ENCODE measurements around the gene PNMA1.
A peak's percentile ranks its signal among the peaks of the same experiment; 100 is the strongest.

PNMA1 gene

DNA sequence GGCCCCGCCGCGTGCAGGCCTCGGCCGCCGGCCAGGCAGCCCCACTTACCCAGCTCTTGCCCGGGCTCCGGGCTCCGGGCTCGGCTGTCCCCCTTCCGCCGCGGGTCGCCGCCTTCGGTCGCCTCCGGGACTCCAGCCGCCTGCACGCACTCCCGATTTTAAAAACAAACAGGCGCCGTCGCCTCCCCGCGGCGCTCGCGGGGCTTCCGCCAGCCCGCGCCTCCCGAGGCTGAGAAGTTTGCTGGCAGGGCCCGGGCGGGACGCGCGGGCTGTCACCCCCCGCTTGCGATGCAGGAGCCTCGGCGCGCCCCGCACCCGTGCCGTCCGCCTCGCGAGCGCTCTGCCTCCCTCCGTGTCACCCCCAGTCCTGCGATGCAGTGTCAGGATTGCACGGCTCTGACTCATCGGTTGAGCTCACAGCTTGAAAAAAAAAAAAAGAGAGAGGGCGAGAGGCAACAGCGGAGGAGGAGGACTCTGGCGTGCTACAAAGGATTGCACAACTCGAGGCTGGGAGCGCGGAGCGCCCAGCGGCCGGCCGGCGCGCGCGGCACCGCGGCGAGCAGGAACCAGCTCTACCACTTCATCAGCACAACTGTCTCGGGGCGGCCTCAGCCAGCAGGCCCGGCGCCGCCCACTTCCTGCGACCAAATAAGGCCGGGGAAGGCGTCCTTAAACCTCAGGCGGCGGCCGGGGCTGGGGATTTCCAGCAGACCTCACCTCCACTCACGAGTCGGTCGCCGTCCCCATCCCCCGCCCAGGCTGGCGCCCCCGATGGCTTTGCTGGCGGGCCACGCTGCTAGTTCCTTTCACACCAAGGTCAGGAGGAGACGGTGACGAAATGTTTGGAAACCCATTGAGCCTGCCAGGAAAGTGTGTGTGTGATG, 45.8 kb upstream of the PNMA1 start:
- TF ChIP-seq, protein P1, sequence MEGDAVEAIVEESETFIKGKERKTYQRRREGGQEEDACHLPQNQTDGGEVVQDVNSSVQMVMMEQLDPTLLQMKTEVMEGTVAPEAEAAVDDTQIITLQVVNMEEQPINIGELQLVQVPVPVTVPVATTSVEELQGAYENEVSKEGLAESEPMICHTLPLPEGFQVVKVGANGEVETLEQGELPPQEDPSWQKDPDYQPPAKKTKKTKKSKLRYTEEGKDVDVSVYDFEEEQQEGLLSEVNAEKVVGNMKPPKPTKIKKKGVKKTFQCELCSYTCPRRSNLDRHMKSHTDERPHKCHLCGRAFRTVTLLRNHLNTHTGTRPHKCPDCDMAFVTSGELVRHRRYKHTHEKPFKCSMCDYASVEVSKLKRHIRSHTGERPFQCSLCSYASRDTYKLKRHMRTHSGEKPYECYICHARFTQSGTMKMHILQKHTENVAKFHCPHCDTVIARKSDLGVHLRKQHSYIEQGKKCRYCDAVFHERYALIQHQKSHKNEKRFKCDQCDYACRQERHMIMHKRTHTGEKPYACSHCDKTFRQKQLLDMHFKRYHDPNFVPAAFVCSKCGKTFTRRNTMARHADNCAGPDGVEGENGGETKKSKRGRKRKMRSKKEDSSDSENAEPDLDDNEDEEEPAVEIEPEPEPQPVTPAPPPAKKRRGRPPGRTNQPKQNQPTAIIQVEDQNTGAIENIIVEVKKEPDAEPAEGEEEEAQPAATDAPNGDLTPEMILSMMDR (IDR thresholded peaks at IDR 0.05; ENCODE audit: extremely low read depth, missing control alignments): no peak
- peak; percentile 94 for DNase-seq (ENCODE audit: low spot score)

DNA sequence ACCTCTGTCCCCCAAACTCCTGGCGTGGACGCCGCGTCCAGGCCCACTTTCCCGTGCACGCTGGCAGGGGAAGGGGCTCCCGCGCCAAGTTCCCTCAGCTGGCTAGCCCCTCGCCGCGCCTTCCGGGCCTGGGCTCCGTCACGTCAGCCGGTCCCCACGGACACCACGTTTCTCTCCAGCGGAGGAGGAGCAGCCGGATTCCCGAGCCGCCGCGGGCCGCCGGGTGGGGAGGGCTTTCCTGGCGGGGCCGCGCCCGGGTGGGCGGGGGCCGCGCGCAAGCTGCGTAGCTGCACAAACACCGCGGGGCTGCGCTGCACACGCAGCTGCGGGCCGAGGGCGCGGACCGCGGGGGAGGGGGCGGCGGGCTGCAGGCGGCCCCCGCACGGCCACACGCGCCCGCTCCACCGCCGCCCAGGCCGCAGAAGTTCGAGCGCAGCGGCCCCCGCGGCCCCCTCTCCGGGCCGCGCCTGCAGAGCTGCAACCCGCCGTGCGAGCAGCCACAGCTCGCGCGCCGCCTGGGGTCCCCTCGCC, 45.1 kb upstream of the PNMA1 start:
- peak; percentile 73 for DNase-seq (ENCODE audit: low spot score)
- TF ChIP-seq, protein P1 (IDR thresholded peaks at IDR 0.05; ENCODE audit: extremely low read depth, missing control alignments): no peak

DNA sequence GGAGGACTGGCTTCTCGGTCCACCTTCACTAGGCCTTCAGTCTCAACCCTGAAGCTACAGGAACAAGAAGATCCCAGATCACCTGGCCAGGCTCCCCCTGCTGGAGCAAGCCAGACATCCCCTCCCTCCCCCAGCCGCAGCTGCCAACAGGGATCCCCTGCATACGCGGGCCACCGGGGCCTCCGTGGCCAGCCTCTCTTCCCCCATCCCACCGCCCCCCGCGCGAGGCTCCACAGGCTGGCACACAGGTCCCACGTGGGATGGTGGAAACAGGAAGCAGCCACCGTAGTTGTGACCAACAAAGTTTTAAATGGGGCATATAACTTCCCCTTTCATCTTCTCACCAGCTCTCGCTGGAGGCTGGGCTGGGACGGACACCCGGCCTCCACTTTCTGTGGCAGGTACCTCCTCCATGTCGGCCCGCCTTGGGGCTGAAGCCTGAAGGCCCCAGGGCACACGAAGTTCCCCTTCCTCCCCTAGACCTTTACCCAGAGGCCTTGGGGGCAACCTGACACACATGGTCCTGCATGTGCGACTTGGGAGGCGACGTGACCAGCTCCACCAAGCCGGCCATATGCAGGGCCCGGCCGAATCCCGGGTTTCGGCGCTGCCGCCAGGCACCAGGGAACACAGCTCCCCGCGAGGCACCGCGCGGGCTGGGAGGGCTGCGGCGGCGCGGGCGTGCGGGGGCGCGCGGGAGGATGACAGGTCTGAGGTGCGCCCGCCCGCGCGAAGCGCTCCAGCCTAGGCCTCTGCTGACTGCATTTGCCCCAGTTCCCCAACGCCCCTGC, 44.4 kb upstream of the PNMA1 start:
- TF ChIP-seq, protein P1 (IDR thresholded peaks at IDR 0.05; ENCODE audit: extremely low read depth, missing control alignments): peak; percentile 56
- peak; percentile 78 for DNase-seq (ENCODE audit: low spot score)

DNA sequence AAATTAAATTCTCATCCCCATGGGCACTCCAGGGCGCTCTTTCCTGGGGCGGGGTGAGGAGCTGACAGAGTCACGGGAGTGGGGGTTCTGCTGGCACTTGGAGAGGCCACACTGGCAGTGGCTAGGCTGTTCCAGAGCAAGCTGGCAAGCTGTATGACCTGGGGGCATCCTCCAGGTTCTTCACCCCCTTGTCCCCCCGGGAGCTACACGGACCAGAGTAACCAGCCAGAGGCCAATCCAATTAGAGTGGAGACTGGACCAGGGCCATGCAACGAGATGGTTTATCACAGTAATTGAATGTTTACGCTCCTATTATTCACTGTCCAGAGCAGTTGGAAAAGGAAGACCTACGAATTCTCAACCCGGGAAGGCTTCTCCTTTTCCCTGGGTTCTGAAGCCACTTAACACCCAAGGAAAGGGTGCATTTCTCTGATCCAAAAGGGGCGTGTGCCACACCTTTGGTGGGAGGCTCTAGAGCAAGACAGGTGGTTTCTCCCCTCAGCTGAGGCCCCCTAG, 43.8 kb upstream of the PNMA1 start:
- TF ChIP-seq, protein P1 (IDR thresholded peaks at IDR 0.05; ENCODE audit: extremely low read depth, missing control alignments): no peak
- no peak for DNase-seq (ENCODE audit: low spot score)

DNA sequence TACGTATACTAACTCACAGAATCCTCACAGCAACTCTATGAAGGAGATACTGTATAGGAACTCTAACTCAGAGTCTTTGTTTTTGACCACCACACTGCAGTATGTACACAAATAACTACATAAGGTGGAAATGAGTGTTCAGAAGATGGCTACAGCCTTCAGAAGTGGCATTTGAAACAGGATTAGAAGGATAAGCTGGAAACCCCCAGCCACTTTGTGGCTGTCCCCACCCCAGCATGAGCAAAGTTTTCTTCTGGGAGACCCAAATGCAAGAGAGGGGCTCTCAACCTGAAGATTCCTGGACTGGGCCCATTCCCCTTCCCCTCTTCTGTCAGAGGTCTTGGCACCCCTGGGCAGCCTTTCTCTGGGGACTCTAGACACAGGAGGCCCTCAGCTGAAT, 43.2 kb upstream of the PNMA1 start:
- TF ChIP-seq, protein P1 (IDR thresholded peaks at IDR 0.05; ENCODE audit: extremely low read depth, missing control alignments): no peak
- DNase-seq (ENCODE audit: low spot score): peak; percentile 22

DNA sequence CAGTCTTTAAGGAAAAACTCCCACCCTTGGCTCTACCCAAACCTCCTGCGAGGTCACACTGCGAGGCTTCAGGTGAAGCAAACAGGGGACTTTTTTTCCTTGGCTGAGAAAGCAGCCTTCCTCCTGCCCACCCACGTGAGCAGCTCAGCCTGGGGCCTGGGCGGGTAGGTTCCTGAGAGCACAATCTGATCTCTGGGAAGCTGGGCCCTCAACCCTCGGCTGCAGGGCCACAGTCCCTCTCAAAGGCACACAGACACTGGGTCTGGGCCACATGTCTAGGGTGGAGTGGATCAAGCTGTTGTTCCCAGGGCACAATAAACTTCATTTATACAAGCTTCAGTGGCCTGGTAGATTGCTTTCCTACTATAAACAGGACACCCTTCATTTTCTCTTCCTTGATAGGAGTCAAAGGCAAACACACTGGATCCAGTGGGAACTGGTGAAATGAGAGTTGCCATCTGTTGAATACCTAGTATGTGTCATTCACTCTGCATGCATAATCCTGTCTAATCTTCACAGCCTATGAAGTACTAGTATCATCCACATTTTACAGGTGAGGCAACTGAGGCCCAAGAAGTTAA, 41.3 kb upstream of the PNMA1 start:
- DNase-seq (ENCODE audit: low spot score): peak; percentile 40

More for the DNA sequence above, 41.3 kb upstream of the PNMA1 start:
- TF ChIP-seq, protein P1 (IDR thresholded peaks at IDR 0.05; ENCODE audit: extremely low read depth, missing control alignments): no peak

All from GM20000 (cell line).